ENCODE results near the gene SMIM5.
A peak's percentile ranks its signal among the peaks of the same experiment; 100 is the strongest.
"Not testable (repeated sequence)": the region's sequence is repeated elsewhere in the genome, so short reads cannot be mapped to it uniquely, and the experiment has no call there.

The SMIM5 gene, protein sequence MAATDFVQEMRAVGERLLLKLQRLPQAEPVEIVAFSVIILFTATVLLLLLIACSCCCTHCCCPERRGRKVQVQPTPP

DNA sequence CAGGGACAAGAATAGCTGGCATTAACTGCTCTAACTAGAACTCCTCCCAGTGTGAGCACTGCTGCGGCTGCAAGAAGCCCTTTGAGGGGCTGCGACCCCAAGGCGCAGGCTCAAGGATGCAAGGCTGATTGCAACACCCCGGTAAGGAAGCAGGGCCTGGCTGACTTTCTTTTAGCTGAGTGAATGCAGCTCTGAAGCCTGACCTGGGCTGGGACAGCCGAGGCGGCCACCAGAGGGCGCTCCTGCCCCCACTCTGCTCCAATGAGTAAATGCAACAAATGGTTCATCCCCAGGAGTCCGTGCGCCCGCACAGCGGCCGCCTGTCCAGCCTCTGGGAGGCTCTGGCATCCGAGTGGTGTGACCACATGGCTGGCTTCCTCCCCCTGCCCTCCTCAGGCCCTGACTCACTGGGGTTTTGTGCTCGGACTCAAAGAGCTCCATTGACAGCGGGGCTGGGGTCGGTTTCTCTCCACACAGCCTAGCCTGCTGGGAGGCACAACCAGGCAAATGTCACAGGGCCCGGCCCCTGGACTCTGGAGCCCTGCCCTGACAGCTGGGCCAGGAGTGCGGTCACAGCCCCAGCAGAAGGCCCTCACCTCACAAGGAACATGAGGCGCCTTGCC lies at the start of gene SMIM5:
TSS of gene SMIM5 (plus strand) at position 572 of the 623 bp plus-strand sequence. CDS start 6,768 bp downstream, outside the sequence.
- peak; percentile 90 for DNase-seq

DNA sequence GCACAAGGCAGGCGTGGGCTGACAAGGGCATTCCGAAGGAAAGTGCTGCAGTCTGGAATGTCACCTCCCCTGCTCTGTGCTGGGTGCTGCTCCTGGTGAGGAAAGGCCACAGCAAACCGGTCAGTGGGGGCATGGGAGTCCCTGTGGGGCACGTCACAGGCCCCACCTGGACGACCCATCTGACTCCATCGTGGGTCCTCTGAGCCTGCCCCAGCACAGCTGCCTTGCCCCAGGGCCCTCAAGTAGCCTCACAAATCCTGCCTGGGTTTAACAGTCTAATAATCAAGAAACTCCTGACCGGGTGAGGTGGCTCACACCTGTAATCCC lies 48.4 kb upstream of the SMIM5 start:
- no peak for DNase-seq

GRCh38 chr17:75587675-75588595 lies 45.3 kb upstream of the SMIM5 start, which contains the start of gene MYO15B:
MYO15B (plus strand) TSS chr17:75587800; CDS start chr17:75588058, 258 bp downstream.
- DNase-seq: peak; percentile 58

DNA sequence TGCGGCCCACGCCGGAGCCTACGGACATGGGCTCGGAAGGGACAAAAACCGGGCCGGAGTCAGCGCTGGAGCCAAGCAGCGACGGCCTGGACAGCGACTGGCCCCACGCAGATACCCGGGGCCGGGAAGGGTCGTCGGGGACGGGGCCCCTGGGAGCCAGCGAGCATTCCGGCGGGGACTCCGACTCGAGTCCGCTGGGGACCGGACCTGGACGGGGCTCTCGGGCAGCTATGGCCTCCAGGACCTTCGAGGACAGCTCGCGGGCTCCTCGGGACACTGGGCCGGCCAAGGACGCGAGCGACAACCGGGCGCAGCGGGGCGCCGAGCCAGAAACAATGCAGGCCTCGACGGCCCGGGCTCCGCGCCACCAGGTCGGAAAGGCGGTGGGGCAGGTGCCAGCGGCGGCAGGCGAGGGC lies 44.6 kb upstream of the SMIM5 start:
- DNase-seq: peak; percentile 81

GRCh38 chr17:75589012-75589918 lies 44.0 kb upstream of the SMIM5 start:
- peak; percentile 98 for DNase-seq

DNA sequence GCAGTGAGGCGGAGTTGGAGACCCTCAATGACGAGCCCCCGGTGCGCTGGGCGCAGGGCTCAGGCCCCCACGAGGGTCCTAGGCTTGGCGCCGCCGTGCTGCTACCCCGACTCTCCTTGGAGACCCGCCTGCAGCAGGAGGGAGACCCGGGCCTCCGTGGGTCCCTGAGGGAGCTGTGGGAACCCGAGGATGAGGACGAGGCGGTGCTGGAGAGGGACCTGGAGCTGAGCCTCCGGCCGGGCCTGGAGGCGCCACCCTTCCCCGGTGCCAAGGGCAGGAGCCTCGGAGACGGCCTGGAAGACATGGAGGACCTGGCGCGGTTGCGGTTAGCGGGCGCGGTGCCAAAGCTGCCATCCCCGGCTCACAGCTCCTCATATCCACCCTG lies 43.3 kb upstream of the SMIM5 start:
- DNase-seq: no peak

DNA sequence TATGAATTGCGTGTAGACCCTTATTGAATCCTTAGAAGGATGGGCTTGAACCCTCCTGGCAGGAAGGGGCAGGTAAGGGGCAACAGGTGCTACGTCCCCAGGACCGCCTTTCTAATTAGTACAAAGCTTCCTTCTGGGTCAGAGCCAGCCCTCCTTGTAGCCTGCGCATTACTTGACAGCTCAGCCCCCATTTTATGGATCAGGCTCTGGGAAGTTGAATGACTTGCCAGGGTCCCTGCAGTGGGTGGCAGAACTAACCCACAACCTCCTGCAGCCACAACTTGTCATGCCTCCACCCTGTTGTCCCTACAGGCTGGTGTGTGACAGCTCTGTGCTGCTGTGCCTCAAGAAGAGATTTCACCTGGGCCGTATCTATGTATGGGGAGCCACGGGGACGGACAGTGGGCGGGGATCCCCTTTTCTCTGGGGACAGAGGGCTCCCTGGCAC lies 42.9 kb upstream of the SMIM5 start:
- no peak for DNase-seq

GRCh38 chr17:75590849-75591721 lies 42.1 kb upstream of the SMIM5 start:
- no peak for DNase-seq

DNA sequence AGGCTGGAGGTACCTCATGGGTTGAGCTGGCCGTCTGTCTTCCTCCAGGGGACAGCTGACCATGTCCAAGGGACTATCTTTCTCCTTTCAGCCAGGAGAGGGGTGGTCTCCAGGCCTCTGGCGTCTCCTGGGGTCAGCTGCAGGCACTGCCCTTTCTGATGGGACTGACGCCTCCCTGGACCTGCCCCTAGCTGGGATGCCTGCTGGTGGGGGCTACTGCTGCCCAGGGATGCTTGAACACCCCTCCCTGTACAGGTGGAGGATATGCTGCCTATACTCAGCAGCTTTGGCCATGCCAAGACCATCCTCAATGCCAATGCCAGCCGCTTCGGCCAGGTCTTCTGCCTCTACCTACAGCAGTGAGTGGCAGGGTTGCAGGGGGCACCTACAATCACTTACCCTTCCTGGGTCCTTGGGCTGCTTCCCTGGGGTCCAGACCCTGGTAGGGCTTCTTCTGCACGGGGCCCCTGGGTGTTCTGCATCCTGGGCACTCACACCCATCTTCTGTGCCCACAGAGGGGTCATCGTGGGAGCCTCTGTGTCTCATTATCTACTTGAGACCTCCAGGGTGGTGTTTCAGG lies 41.4 kb upstream of the SMIM5 start:
- no peak for DNase-seq

- no peak for DNase-seq
Observed at GRCh38 chr17:75592348-75593020, 40.8 kb upstream of the SMIM5 start.

DNA sequence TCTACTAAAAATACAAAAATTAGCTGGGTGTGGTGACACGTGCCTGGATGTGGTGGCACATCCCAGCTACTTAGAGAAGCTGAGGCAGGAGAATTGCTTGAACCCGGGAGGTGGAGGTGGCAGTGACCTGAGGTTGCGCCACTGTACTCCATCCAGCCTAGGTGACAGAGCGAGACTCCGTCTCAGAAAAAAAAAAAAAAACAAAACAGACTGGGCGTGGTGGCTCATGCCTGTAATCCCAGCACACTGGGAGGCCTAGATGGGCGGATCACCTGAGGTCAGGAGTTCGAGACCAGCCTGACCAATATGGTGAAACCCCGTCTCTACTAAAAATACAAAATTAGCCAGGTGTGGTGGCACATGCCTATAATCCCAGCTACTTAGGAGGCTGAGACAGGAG lies 39.8 kb upstream of the SMIM5 start:
- DNase-seq: not testable (repeated sequence)

DNA sequence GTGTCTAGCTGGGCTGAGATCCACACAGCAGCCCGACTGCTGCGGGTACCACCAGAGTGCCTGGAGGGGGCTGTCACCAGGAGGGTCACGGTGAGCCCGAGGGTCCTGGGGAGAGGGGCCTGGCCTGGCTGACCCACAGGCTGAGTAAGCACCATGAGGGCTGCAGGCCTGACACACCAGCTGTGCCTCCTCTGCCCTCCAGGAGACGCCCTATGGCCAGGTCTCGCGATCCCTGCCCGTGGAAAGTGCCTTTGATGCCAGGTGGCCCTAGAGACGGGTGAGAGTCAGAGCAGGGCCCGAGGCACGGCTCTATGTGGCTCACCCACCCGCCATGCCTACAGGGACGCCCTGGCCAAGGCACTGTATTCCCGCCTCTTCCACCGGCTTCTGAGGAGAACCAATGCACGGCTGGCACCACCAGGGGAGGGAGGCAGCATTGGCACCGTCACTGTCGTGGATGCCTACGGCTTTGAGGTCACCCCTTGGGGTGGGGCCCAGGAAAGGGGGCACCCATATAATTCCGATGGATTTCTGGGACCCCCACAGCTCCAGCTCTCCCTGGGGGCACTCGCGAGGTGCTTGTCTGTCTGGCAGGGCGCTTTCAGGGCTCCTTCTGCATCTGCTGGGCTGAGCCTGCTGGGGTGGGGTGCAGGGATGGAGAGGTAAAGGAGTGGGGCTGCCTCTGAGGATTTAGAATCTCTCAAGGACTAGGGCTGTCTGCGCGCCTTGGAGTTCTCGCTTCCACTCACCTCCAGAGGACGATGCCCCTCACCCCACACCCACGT lies 38.5 kb upstream of the SMIM5 start:
- DNase-seq: no peak

- no peak for DNase-seq
Observed at GRCh38 chr17:75595284-75595919, 37.8 kb upstream of the SMIM5 start.

DNA sequence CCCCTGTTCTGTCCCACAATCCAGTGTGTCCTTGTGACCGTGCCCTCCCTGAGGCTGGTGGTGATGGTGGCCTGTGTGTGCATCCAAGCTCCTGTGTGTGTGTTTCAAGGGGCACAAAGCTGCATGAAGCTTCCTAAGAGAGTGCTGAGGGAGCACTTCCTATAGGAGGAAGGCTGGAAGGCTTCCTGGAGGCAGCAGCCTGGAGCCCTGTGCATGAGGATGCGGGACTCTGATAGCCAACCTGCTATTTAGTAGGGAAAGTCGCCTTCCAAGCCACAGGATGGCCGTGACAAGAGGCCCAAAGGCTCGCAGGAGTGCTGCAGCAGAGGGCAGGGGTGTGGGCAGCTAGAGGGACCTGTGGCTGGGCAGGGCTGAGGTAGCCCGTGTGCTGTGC lies 37.3 kb upstream of the SMIM5 start:
- DNase-seq: no peak

- no peak for DNase-seq
Observed at GRCh38 chr17:75596320-75597087, 36.7 kb upstream of the SMIM5 start.

- no peak for DNase-seq
Observed at GRCh38 chr17:75601057-75601987, 31.9 kb upstream of the SMIM5 start.

DNA sequence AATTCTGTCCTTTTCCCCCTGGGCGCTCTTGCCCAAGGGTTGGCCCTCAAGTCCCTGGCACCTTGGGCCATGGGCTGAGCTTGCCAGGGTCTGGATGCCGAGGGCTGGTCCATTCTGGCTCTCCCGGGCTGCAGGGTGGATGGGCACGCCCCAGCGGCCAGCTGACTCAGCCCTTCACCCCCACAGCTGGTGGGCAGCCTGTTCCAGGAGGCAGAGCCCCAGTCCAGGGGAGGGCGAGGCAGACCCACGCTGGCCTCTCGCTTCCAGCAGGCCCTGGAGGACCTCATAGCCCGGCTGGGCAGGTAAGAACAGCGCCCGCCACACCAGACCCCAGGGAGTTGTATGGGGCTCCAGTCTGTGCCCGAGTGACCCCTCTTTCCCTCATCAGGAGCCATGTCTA lies 30.6 kb upstream of the SMIM5 start:
- DNase-seq: no peak

GRCh38 chr17:75603123-75603522 lies 30.1 kb upstream of the SMIM5 start:
- no peak for DNase-seq
